OCI-LY7 (cell line): ENCODE data around the gene CRYBB3. TPM values are rescaled to one million over a fixed set of nuclear protein-coding genes. Genes with fewer than 3 reads are reported as not detected.
"Not testable (repeated sequence)": the region's sequence is repeated elsewhere in the genome, so short reads cannot be mapped to it uniquely, and the experiment has no call there.

Experiments
- BruUV-seq: library from RNA; stranded (reverse); fragments of 400-500 nt; replicated peaks from 2 replicates; lab custom pipeline; 2021; lab: Mats Ljungman, UMichigan
- CTCF ChIA-PET: fragments of 300-600 bp; sonication (Branson Sonifier 250); formaldehyde crosslinking; loops from one replicate; lab custom pipeline; 2022; ENCODE audit warnings: antibody characterized with exemption; ENCODE audit not compliant: unreplicated experiment; lab: Charles Lee
- POLR2A ChIA-PET: fragments of 300-600 bp; sonication (Branson Sonifier 250); formaldehyde crosslinking; loops from one replicate; lab custom pipeline; 2022; ENCODE audit warnings: antibody characterized with exemption; lab: Charles Lee
- DNase-seq: peaks from one replicate; pipeline ENCODE4 v3.0.0-alpha.2; 2015; ENCODE audit warnings: low spot score
- H2AFZ ChIP-seq: fragments of 200-600 bp; sonication (generic), shearing (Covaris generic); 2 replicates; pipeline ENCODE4 v1.6.1; 2014; ENCODE audit warnings: mild to moderate bottlenecking, antibody characterized with exemption, low read length, moderate library complexity
- H3K27ac ChIP-seq: fragments of 200-600 bp; sonication (generic); 2 replicates; pipeline ENCODE4 v1.5.1; 2014; ENCODE audit warnings: mixed run types, low read depth, mild to moderate bottlenecking, moderate library complexity, low read length, inconsistent platforms; ENCODE audit not compliant: poor library complexity, severe bottlenecking
- H3K36me3 ChIP-seq: fragments of 200-600 bp; sonication (generic); 2 replicates; pipeline ENCODE4 v1.6.1; 2014; ENCODE audit warnings: mild to moderate bottlenecking, antibody characterized with exemption, low read length, moderate library complexity, mixed read lengths; ENCODE audit not compliant: insufficient read depth
- H3K4me1 ChIP-seq: fragments of 200-600 bp; sonication (generic); 2 replicates; pipeline ENCODE4 v1.5.1; 2014; ENCODE audit warnings: mild to moderate bottlenecking, low read length; ENCODE audit not compliant: insufficient read depth, poor library complexity, severe bottlenecking
- H3K4me2 ChIP-seq: fragments of 200-600 bp; sonication (generic); 2 replicates; pipeline ENCODE4 v1.6.1; 2014; ENCODE audit warnings: mild to moderate bottlenecking, low read length
- H3K4me3 ChIP-seq: fragments of 200-600 bp; sonication (generic); 2 replicates; pipeline ENCODE4 v1.5.1; 2014; ENCODE audit warnings: mild to moderate bottlenecking, low read depth, low read length; ENCODE audit not compliant: poor library complexity, severe bottlenecking
- H3K79me2 ChIP-seq: fragments of 200-600 bp; sonication (generic); 2 replicates; pipeline ENCODE4 v1.6.1; 2016; ENCODE audit warnings: low read depth, mild to moderate bottlenecking, low read length, moderate library complexity, mixed read lengths; ENCODE audit not compliant: insufficient read depth
- H3K9me2 ChIP-seq: fragments of 200-600 bp; sonication (generic); 2 replicates; pipeline ENCODE4 v1.6.1; 2016; ENCODE audit warnings: mild to moderate bottlenecking, low read length, mixed read lengths; ENCODE audit not compliant: insufficient read depth
- H3K9me3 ChIP-seq: fragments of 200-600 bp; sonication (generic); 2 replicates; pipeline ENCODE4 v1.6.1; 2014; ENCODE audit warnings: mild to moderate bottlenecking, mixed run types, low read length, mixed read lengths
- H4K20me1 ChIP-seq: fragments of 200-600 bp; sonication (generic); 2 replicates; pipeline ENCODE4 v1.6.1; 2014; ENCODE audit warnings: mild to moderate bottlenecking, antibody characterized with exemption, low read length, moderate library complexity, mixed read lengths; ENCODE audit not compliant: insufficient read depth
- EZH2phosphoT487 ChIP-seq: fragments of 200-600 bp; sonication (generic); IDR thresholded peaks from 2 replicates; pipeline ENCODE4 v1.6.1; 2018; ENCODE audit warnings: low read depth, borderline replicate concordance, mild to moderate bottlenecking, mixed run types, antibody characterized with exemption, low read length, moderate library complexity, mixed read lengths
- intact Hi-C: fragments of 100-400 bp; cut with micrococcal nuclease; formaldehyde crosslinking; loops from one replicate; pipeline ENCODE4 v1.10.0; 2022; ENCODE audit not compliant: unreplicated experiment
- total RNA-seq, 2 experiments: library from RNA; depleted of rRNA in 1 of 2; stranded (reverse); fragments of >200 nt in 1 of 2; shearing (Covaris generic) in 1 of 2; gene quantifications; 2 replicates each; pipeline ENCODE4 v1.2.3, GENCODE V29; 2014 to 2022
- TF ChIP-seq, protein P1 (sequence below): fragments of 200-600 bp; sonication (generic); conservative IDR thresholded peaks from 2 replicates; pipeline ENCODE4 v1.5.1; 2014; ENCODE audit warnings: mild to moderate bottlenecking, antibody characterized with exemption, low read length, moderate library complexity, mixed read lengths

Gene CRYBB3
- total RNA-seq, 2 experiments from 2014 or later = not detected

DNA sequence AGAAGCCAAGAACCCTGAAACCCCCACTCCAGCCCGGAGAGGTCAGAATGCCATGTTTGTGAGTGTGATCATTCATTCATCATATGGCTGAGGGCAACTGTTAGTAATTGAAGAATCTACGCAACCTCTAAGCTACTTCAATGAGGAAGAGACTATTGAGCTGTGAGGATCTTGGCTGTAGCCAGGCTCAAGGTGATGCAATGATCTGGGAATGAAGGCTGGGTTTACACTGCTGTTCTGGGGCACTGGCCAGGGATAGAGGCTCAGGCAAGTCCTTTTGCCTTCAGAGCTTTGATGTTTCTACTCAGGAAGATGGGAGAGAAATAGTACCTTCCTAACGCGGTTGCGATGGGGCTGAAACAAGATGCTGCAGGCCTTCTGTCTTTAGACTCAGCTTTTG lies 32.6 kb downstream of the CRYBB3 start:
- Histone ChIP-seq H3K79me2 (no peaks in the 10 kb centered on the region), H3K4me1 (no peaks in the 10 kb centered on the region), H2AFZ (no peak overlapping the region), H3K27ac (no peak overlapping the region), H3K36me3 (no peaks in the 10 kb centered on the region), H3K4me2 (no peak overlapping the region), H3K9me3 (no peaks in the 10 kb centered on the region), H4K20me1 (no peaks in the 10 kb centered on the region), H3K9me2 (no peaks in the 10 kb centered on the region), H3K4me3 (no peak overlapping the region)
- DNase-seq = no peak
- BruUV-seq = no TSS peak
- ChIA-PET CTCF (no interaction called here), POLR2A (interaction anchor here (0.6 kb wide), 1 partner anchor 1211 kb away, joined by 3 read pairs; no protein-coding TSS in a partner anchor)
- TF ChIP-seq, protein P1, sequence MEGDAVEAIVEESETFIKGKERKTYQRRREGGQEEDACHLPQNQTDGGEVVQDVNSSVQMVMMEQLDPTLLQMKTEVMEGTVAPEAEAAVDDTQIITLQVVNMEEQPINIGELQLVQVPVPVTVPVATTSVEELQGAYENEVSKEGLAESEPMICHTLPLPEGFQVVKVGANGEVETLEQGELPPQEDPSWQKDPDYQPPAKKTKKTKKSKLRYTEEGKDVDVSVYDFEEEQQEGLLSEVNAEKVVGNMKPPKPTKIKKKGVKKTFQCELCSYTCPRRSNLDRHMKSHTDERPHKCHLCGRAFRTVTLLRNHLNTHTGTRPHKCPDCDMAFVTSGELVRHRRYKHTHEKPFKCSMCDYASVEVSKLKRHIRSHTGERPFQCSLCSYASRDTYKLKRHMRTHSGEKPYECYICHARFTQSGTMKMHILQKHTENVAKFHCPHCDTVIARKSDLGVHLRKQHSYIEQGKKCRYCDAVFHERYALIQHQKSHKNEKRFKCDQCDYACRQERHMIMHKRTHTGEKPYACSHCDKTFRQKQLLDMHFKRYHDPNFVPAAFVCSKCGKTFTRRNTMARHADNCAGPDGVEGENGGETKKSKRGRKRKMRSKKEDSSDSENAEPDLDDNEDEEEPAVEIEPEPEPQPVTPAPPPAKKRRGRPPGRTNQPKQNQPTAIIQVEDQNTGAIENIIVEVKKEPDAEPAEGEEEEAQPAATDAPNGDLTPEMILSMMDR = no peak
- no peak for TF ChIP-seq EZH2phosphoT487
- intact Hi-C loops = no loop called here

DNA sequence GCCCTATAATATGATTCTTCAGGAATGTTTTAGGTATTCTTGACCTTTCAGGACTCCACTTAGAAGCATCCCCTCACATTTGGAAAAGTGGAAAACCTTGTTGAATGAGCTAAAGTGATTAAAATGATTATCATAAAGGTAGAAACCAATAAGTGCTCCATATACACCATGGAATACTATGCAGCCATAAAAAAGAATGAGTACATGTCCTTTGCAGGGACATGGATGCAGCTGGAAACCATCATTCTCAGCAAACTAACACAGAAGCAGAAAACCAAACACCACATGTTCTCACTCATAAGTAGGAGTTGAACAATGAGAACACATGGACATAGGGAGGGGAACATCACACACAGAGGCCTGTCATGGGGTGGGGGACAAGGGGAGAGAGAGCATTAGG lies 34.0 kb downstream of the CRYBB3 start:
- H3K4me3 ChIP-seq, CTCF ChIA-PET, H3K4me2 ChIP-seq, H3K9me2 ChIP-seq, H3K9me3 ChIP-seq, POLR2A ChIA-PET, H3K79me2 ChIP-seq, H4K20me1 ChIP-seq, H3K36me3 ChIP-seq, H3K27ac ChIP-seq, BruUV-seq, DNase-seq, H2AFZ ChIP-seq, H3K4me1 ChIP-seq: not testable (repeated sequence)
- intact Hi-C loops = loop anchor here (2.0 kb wide), 1 partner anchor 539 kb away; no protein-coding TSS in a partner anchor

DNA sequence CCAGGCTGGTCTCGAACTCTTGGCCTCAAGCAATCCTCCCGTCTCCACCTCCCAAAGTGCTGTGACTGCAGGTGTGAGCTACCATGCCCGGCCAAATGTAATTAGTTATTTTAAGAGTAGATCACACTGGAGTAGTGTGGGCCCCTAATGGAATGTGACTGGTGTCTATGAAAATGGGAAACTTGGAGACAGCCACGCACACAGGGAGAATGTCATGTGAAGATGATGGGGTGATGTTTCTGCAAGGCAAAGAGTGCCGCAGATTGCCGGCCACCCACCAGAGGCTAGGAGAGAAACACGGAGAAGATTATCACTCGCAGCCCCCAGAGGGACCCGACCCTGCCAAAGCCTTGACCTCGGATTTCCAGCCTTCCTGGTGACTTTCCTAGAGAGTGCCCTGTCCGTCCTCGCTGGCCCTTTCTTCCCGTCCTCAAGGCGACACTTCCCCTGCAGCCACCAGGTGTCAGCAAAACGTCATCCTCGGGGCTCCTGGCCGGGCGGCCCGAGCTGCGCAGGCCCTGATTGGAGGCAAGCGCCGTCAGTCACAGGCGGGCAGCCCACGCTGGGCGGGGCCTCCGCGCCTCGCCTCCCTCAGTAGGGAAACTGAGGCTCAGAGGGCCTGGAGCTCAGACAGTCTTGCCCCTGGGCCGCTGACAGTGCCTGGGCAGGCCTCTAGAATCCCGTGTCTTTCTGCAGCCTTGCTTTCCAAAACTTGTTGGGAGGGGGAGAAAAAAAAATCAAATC lies 36.1 kb downstream of the CRYBB3 start:
- H3K27ac ChIP-seq = no peak overlapping the region
- no TSS peak for BruUV-seq
- ChIA-PET CTCF (no interaction called here), POLR2A (no interaction called here)
- no peaks in the 10 kb centered on the region for H3K4me1 ChIP-seq
- TF ChIP-seq EZH2phosphoT487 = no peak
- TF ChIP-seq, protein P1 = peak; percentile 83
- no peaks in the 10 kb centered on the region for H4K20me1 ChIP-seq
- no peaks in the 10 kb centered on the region for H3K36me3 ChIP-seq
- no peak overlapping the region for H2AFZ ChIP-seq
- intact Hi-C loops = loop anchor here (1.0 to 2.0 kb wide), 2 partner anchors 99 to 537 kb away; no protein-coding TSS in a partner anchor
- H3K79me2 ChIP-seq = no peaks in the 10 kb centered on the region
- H3K4me3 ChIP-seq = no peak overlapping the region
- H3K9me2 ChIP-seq = no peaks in the 10 kb centered on the region
- DNase-seq = peak; percentile 79
- no peaks in the 10 kb centered on the region for H3K9me3 ChIP-seq
- no peak overlapping the region for H3K4me2 ChIP-seq
